CD8-positive, alpha-beta memory T cell (primary cell): Measurements from ENCODE around the gene MKLN1. TPM values are rescaled to one million over a fixed set of nuclear protein-coding genes. Genes with fewer than 3 reads are reported as not detected.

Experiments
- CTCF ChIA-PET: fragments of 350-600 bp; sonication (Branson Sonifier 250); formaldehyde crosslinking; loops from one replicate; lab custom pipeline; 2021; ENCODE audit warnings: antibody characterized with exemption; lab: Charles Lee
- POLR2A ChIA-PET: fragments of 350-600 bp; sonication (Branson Sonifier 250); formaldehyde crosslinking; loops from one replicate; lab custom pipeline; 2021; ENCODE audit warnings: antibody characterized with exemption; lab: Charles Lee
- DNase-seq, 5 donors: peaks; one replicate each; pipeline versions ENCODE4 v3.0.0 to v3.0.0-alpha.2; 2020 to 2022; ENCODE audit warnings: mixed read lengths in 1 of 5
- H3K27ac ChIP-seq: one replicate; pipeline ENCODE4 v1.7.0; 2013; ENCODE audit warnings: low read depth, mild to moderate bottlenecking, low read length, moderate library complexity
- H3K27me3 ChIP-seq: 2 replicates; pipeline ENCODE4 v1.7.0; 2013; ENCODE audit warnings: low read length, mild to moderate bottlenecking; ENCODE audit not compliant: insufficient read depth, poor library complexity, severe bottlenecking
- H3K36me3 ChIP-seq: 2 replicates; pipeline ENCODE4 v1.7.0; 2013; ENCODE audit warnings: mild to moderate bottlenecking, low read length, moderate library complexity; ENCODE audit not compliant: insufficient read depth
- H3K4me1 ChIP-seq: 2 replicates; pipeline ENCODE4 v1.7.0; 2013; ENCODE audit warnings: mild to moderate bottlenecking, low read length, moderate library complexity; ENCODE audit not compliant: insufficient read depth
- H3K4me3 ChIP-seq: 2 replicates; pipeline ENCODE4 v1.7.0; 2013; ENCODE audit warnings: mild to moderate bottlenecking, low read length
- H3K9me3 ChIP-seq: 2 replicates; pipeline ENCODE4 v1.7.0; 2013; ENCODE audit warnings: mild to moderate bottlenecking, low read length
- H3K27ac Mint-ChIP-seq, 8 donors: one replicate each; pipeline ENCODE4 v1.8.0; 2020 to 2021; ENCODE audit warnings: mixed read lengths in 8 of 8, mild to moderate bottlenecking in 6 of 8, inconsistent platforms in 3 of 8, moderate library complexity in 3 of 8
- H3K27me3 Mint-ChIP-seq, 2 donors: one replicate each; pipeline ENCODE4 v1.8.0; 2020 to 2021; ENCODE audit warnings: mixed read lengths in 2 of 2, mild to moderate bottlenecking in 1 of 2, moderate library complexity in 1 of 2
- H3K36me3 Mint-ChIP-seq, 3 donors: one replicate each; pipeline ENCODE4 v1.8.0; 2020 to 2021; ENCODE audit warnings: mixed read lengths in 3 of 3, inconsistent platforms in 1 of 3, mild to moderate bottlenecking in 1 of 3
- H3K4me1 Mint-ChIP-seq, 3 donors: one replicate each; pipeline ENCODE4 v1.8.0; 2020 to 2021; ENCODE audit warnings: mixed read lengths in 3 of 3, inconsistent platforms in 1 of 3, mild to moderate bottlenecking in 1 of 3
- H3K4me3 Mint-ChIP-seq, 7 donors: one replicate each; pipeline ENCODE4 v1.8.0; 2020 to 2021; ENCODE audit warnings: mixed read lengths in 7 of 7, mild to moderate bottlenecking in 6 of 7, moderate library complexity in 4 of 7, inconsistent platforms in 2 of 7
- H3K9me3 Mint-ChIP-seq, 5 donors: one replicate each; pipeline ENCODE4 v1.8.0; 2020 to 2022; ENCODE audit warnings: mixed read lengths in 5 of 5, mild to moderate bottlenecking in 3 of 5, moderate library complexity in 2 of 5, inconsistent platforms in 1 of 5
- polyA plus RNA-seq: library from polyadenylated mRNA; unstranded; fragments of 300-500 nt; fragmentation: Illumina TruSeq; gene quantifications from one replicate; pipeline ENCODE4 v1.2.3, GENCODE V29; 2021
- total RNA-seq, 2 experiments: library from RNA; stranded (reverse); gene quantifications; one replicate each; pipeline ENCODE4 v1.2.3, GENCODE V29; 2021

MKLN1 gene
- total and polyA plus RNA-seq, 3 experiments from 2014 or later: 21.8 to 34.0 (median 31.0) TPM

DNA sequence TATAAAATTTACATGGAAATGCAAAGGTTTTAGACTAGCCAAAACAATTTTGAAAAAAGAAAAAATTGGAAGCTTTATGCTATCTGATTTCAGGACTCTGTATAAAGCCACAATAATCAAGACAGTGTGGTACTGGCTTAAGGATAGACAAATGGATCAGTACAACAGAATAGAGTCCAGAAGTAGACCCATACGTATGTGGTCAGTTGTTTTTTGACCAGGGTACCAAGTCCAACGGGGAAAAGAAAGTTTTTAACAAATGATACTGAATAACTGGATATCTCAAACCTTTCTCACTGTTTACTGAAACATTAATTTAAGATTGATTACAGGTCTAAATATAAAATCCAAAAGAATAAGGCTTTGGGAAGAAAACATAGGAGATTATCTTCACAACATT lies 149.1 kb downstream of the MKLN1 start:
- Mint-ChIP-seq H3K4me3 (no peak overlapping the region), H3K4me1 (no peaks in the 10 kb centered on the region), H3K27ac (no peak overlapping the region), H3K27me3 (no peaks in the 10 kb centered on the region), H3K36me3 (peaks cover 12 to 55% (median 14%) of the 10 kb centered on the region in 3 donors), H3K9me3 (no peaks in the 10 kb centered on the region)
- Histone ChIP-seq H3K4me3 (no peak overlapping the region), H3K27me3 (no peaks in the 10 kb centered on the region), H3K36me3 (peaks cover 5% of the 10 kb centered on the region), H3K27ac (no peak overlapping the region), H3K4me1 (no peaks in the 10 kb centered on the region), H3K9me3 (no peaks in the 10 kb centered on the region)
- CTCF ChIA-PET: no interaction called here
- POLR2A ChIA-PET: no interaction called here
- DNase-seq: no peak

GRCh38 chr7:131480384-131481315 lies 153.0 kb downstream of the MKLN1 start:
- POLR2A ChIA-PET: no interaction called here
- H3K27ac ChIP-seq: no peak overlapping the region
- peaks cover 0 to 35% (median 5%) of the 10 kb centered on the region in 3 donors for H3K36me3 Mint-ChIP-seq

DNA sequence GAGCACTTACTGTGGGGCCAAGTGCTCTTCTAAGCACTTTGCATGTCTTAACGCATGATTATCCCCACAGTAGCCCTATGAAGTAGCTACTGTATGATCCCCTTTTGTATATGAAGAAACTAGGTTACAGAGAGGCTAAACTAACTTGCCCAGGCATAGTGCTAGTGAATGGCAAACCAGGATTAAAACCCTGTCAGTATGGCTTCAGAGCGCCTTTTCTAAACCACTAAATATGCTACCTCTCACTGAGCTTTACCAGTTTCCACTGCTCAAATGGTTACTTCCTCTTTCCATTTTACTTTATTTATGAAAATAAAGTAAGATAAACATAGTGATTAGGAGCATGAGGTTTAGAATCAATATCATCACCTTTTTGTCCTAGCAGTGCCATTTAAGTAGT lies 155.1 kb downstream of the MKLN1 start:
- POLR2A ChIA-PET: no interaction called here
- DNase-seq: no peak
- peaks cover 5% of the 10 kb centered on the region for H3K36me3 ChIP-seq
- Mint-ChIP-seq H3K27ac (no peak overlapping the region), H3K4me3 (no peak overlapping the region), H3K36me3 (peaks cover 0 to 35% (median 6%) of the 10 kb centered on the region in 3 donors), H3K27me3 (no peaks in the 10 kb centered on the region), H3K4me1 (peaks cover 0 to 2% (median 0%) of the 10 kb centered on the region in 3 donors), H3K9me3 (no peaks in the 10 kb centered on the region)
- CTCF ChIA-PET: no interaction called here
- H3K27ac ChIP-seq: no peak overlapping the region
- H3K4me1 ChIP-seq: no peaks in the 10 kb centered on the region
- H3K27me3 ChIP-seq: no peaks in the 10 kb centered on the region
- H3K9me3 ChIP-seq: no peaks in the 10 kb centered on the region
- no peak overlapping the region for H3K4me3 ChIP-seq

More at GRCh38 chr7:131480384-131481315, 153.0 kb downstream of the MKLN1 start:
- H3K4me3 Mint-ChIP-seq: no peak overlapping the region
- Histone ChIP-seq H3K27me3 (no peaks in the 10 kb centered on the region), H3K36me3 (peaks cover 5% of the 10 kb centered on the region), H3K9me3 (no peaks in the 10 kb centered on the region), H3K4me1 (no peaks in the 10 kb centered on the region), H3K4me3 (no peak overlapping the region)
- H3K27ac Mint-ChIP-seq: no peak overlapping the region
- CTCF ChIA-PET: interaction anchor here (0.7 kb wide), 1 partner anchor 118 kb away, joined by 3 read pairs; no protein-coding TSS in a partner anchor
- no peaks in the 10 kb centered on the region for H3K27me3 Mint-ChIP-seq
- no peaks in the 10 kb centered on the region for H3K9me3 Mint-ChIP-seq
- no peak for DNase-seq
- peaks cover 0 to 2% (median 0%) of the 10 kb centered on the region in 3 donors for H3K4me1 Mint-ChIP-seq

DNA sequence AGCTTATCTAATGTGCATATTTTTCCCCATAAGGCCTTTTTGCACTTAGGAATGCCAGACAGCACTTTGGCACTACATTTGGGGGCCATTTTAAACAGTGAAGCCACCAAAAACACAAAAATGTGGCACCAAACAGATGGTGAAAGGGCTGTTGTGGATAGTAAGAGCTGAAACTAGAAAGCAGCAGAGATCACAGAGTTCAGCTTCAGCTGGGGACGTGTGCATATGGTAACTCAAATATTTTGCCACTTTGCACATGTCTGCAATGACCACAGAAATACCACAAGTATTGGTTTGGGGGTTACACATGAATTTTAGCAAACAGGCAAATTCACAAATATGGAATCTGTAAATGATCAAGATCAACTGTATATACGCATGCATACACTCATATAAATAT lies 155.9 kb downstream of the MKLN1 start:
- peaks cover 3% of the 10 kb centered on the region for H3K36me3 ChIP-seq
- Mint-ChIP-seq H3K4me1 (peaks cover 0 to 2% (median 0%) of the 10 kb centered on the region in 3 donors), H3K27me3 (no peaks in the 10 kb centered on the region), H3K27ac (peak overlapping the region in 3 of 8 donors; percentile 12 to 24 (median 15)), H3K9me3 (no peaks in the 10 kb centered on the region), H3K36me3 (peaks cover 0 to 37% (median 8%) of the 10 kb centered on the region in 3 donors), H3K4me3 (no peak overlapping the region)
- H3K4me3 ChIP-seq: no peak overlapping the region
- no peaks in the 10 kb centered on the region for H3K9me3 ChIP-seq
- H3K4me1 ChIP-seq: no peaks in the 10 kb centered on the region
- DNase-seq: no peak
- ChIA-PET POLR2A (no interaction called here), CTCF (no interaction called here)
- H3K27me3 ChIP-seq: no peaks in the 10 kb centered on the region
- H3K27ac ChIP-seq: no peak overlapping the region

DNA sequence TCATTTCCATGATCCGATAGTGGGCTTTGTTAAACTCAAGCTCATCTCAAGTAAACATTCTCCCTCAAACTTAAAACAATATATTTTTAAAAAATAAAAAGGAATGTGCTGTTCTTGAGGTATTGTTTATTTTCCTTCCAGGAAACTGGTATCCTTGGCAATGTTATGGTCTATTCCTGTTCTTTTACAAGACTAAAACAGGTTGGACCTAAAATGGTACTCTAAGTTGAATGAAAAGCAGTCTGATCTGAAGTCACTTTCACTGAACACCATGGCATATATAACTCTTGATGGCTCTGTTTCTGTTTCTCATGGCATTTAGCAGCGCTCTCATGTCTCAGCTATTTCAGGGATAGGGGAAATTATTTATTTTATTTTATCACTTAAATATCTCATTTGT lies 158.7 kb downstream of the MKLN1 start:
- Mint-ChIP-seq H3K27me3 (no peaks in the 10 kb centered on the region), H3K4me1 (peaks cover 0 to 4% (median 0%) of the 10 kb centered on the region in 3 donors), H3K36me3 (peaks cover 0 to 36% (median 13%) of the 10 kb centered on the region in 3 donors), H3K27ac (peak overlapping the region in 1 of 8 donors; percentile 17), H3K4me3 (no peak overlapping the region), H3K9me3 (no peaks in the 10 kb centered on the region)
- Histone ChIP-seq H3K4me3 (no peak overlapping the region), H3K36me3 (no peaks in the 10 kb centered on the region), H3K9me3 (no peaks in the 10 kb centered on the region), H3K27ac (no peak overlapping the region), H3K27me3 (no peaks in the 10 kb centered on the region), H3K4me1 (no peaks in the 10 kb centered on the region)
- DNase-seq: no peak
- ChIA-PET CTCF (no interaction called here), POLR2A (no interaction called here)

GRCh38 chr7:131487217-131487616 lies 159.5 kb downstream of the MKLN1 start:
- Mint-ChIP-seq H3K9me3 (no peaks in the 10 kb centered on the region), H3K4me3 (no peak overlapping the region), H3K27me3 (no peaks in the 10 kb centered on the region), H3K36me3 (peaks cover 0 to 34% (median 13%) of the 10 kb centered on the region in 3 donors), H3K27ac (peak overlapping the region in 2 of 8 donors; percentile 20), H3K4me1 (peaks cover 0 to 4% (median 0%) of the 10 kb centered on the region in 3 donors)
- Histone ChIP-seq H3K4me3 (no peak overlapping the region), H3K9me3 (no peaks in the 10 kb centered on the region), H3K27me3 (no peaks in the 10 kb centered on the region), H3K4me1 (no peaks in the 10 kb centered on the region), H3K27ac (no peak overlapping the region), H3K36me3 (no peaks in the 10 kb centered on the region)
- ChIA-PET POLR2A (no interaction called here), CTCF (no interaction called here)
- no peak for DNase-seq

- ChIA-PET CTCF (no interaction called here), POLR2A (no interaction called here)
- Mint-ChIP-seq H3K27ac (peak overlapping the region in 2 of 8 donors; percentile 36 to 50), H3K9me3 (no peaks in the 10 kb centered on the region), H3K4me1 (peaks cover 0 to 4% (median 0%) of the 10 kb centered on the region in 3 donors), H3K4me3 (no peak overlapping the region), H3K36me3 (peaks cover 0 to 34% (median 13%) of the 10 kb centered on the region in 3 donors), H3K27me3 (no peaks in the 10 kb centered on the region)
- Histone ChIP-seq H3K36me3 (no peaks in the 10 kb centered on the region), H3K9me3 (no peaks in the 10 kb centered on the region), H3K4me1 (no peaks in the 10 kb centered on the region), H3K27me3 (no peaks in the 10 kb centered on the region), H3K27ac (no peak overlapping the region), H3K4me3 (no peak overlapping the region)
- no peak for DNase-seq
Measured at GRCh38 chr7:131488361-131488760, 160.7 kb downstream of the MKLN1 start.

DNA sequence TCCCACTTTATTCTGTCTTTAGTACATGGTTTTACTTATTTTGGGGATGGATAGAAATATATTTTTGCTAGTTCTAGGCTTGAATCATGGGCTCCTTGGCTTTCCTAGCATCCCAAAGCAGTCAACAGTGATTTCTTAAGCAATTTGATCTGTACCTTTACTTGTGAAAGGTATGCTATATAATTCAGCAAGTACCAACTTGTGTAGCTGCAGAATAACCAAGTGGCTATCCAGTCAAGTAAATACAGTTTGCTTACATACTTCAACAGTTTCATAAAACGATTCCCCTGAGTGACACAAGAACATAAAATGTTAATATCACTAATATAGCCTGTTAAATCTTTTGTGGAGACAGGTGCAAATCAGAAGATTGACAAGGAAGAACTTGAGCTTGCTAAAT lies 161.5 kb downstream of the MKLN1 start:
- Mint-ChIP-seq H3K4me3 (no peak overlapping the region), H3K9me3 (no peaks in the 10 kb centered on the region), H3K27me3 (no peaks in the 10 kb centered on the region), H3K27ac (no peak overlapping the region), H3K36me3 (peaks cover 0 to 31% (median 13%) of the 10 kb centered on the region in 3 donors), H3K4me1 (peaks cover 0 to 2% (median 0%) of the 10 kb centered on the region in 3 donors)
- no peak for DNase-seq
- POLR2A ChIA-PET: no interaction called here
- H3K9me3 ChIP-seq: no peaks in the 10 kb centered on the region
- no peak overlapping the region for H3K27ac ChIP-seq
- H3K36me3 ChIP-seq: no peaks in the 10 kb centered on the region
- H3K27me3 ChIP-seq: no peaks in the 10 kb centered on the region
- no peak overlapping the region for H3K4me3 ChIP-seq
- CTCF ChIA-PET: interaction anchor here (1.0 to 1.3 kb wide), 3 partner anchors 11 to 166 kb away, joined by 3 to 4 read pairs (median 3); no protein-coding TSS in a partner anchor
- no peaks in the 10 kb centered on the region for H3K4me1 ChIP-seq
